ENCODE data around the gene ERCC4. TPM values are rescaled to one million over a fixed set of nuclear protein-coding genes. Genes with fewer than 3 reads are reported as not detected.

ERCC4 gene
- 6.1 and 6.8 TPM in 2 replicates for total RNA-seq

GRCh38 chr16:13919683-13920509, at the start of gene ERCC4:
TSS of gene ERCC4 (plus strand) at chr16:13920154. CDS start at chr16:13920166, 12 bp downstream.

Other genes starting within 250 kb of the ERCC4 start
- 5.2 and 7.1 TPM in 2 replicates for gene MRTFB, start 151.2 kb downstream of the ERCC4 start, total RNA-seq